Mesothelial cell of epicardium (in vitro differentiated cells): ENCODE results near the gene RSL1D1. TPM values are rescaled to one million over a fixed set of nuclear protein-coding genes. Genes with fewer than 3 reads are reported as not detected.

Experiments
- DNase-seq, 2 experiments: peaks; one replicate each; pipeline ENCODE4 v3.0.0; 2021; ENCODE audit warnings: low spot score in 2 of 2; ENCODE audit not compliant: unreplicated experiment in 2 of 2
- H3K27ac Mint-ChIP-seq: 2 replicates; pipeline ENCODE4 v1.8.0; 2021; ENCODE audit warnings: mixed read lengths
- H3K27me3 Mint-ChIP-seq: 2 replicates; pipeline ENCODE4 v1.8.0; 2021; ENCODE audit warnings: low read depth, mixed read lengths
- H3K36me3 Mint-ChIP-seq: 2 replicates; pipeline ENCODE4 v1.8.0; 2021; ENCODE audit warnings: mixed read lengths
- H3K4me1 Mint-ChIP-seq: 2 replicates; pipeline ENCODE4 v1.8.0; 2021; ENCODE audit warnings: mixed read lengths
- H3K4me3 Mint-ChIP-seq: 2 replicates; pipeline ENCODE4 v1.8.0; 2021; ENCODE audit warnings: mild to moderate bottlenecking, moderate library complexity, mixed read lengths
- H3K9me3 Mint-ChIP-seq: 2 replicates; pipeline ENCODE4 v1.8.0; 2021; ENCODE audit warnings: mixed read lengths
- total RNA-seq: library from RNA; stranded (reverse); gene quantifications from 3 replicates; pipeline ENCODE4 v1.2.1, GENCODE V29; 2021
- TF ChIP-seq, protein P1 (sequence below): fragments of 200-600 bp; sonication (generic); IDR thresholded peaks from one replicate; pipeline ENCODE4 v1.5.0; 2021; ENCODE audit warnings: antibody characterized with exemption; ENCODE audit not compliant: unreplicated experiment

The RSL1D1 gene
- total RNA-seq, 1 donor from 2014 or later = 176 TPM

GRCh38 chr16:11796227-11797165 is 54.8 kb downstream of the RSL1D1 start:
- no peaks in the 10 kb centered on the region for H3K36me3 Mint-ChIP-seq
- H3K4me1 Mint-ChIP-seq = peaks cover 67% of the 10 kb centered on the region
- DNase-seq = peak in 1 of 2 experiments; percentile 40
- peak overlapping the region; percentile 93 for H3K27ac Mint-ChIP-seq
- H3K27me3 Mint-ChIP-seq = no peaks in the 10 kb centered on the region
- TF ChIP-seq, protein P1, sequence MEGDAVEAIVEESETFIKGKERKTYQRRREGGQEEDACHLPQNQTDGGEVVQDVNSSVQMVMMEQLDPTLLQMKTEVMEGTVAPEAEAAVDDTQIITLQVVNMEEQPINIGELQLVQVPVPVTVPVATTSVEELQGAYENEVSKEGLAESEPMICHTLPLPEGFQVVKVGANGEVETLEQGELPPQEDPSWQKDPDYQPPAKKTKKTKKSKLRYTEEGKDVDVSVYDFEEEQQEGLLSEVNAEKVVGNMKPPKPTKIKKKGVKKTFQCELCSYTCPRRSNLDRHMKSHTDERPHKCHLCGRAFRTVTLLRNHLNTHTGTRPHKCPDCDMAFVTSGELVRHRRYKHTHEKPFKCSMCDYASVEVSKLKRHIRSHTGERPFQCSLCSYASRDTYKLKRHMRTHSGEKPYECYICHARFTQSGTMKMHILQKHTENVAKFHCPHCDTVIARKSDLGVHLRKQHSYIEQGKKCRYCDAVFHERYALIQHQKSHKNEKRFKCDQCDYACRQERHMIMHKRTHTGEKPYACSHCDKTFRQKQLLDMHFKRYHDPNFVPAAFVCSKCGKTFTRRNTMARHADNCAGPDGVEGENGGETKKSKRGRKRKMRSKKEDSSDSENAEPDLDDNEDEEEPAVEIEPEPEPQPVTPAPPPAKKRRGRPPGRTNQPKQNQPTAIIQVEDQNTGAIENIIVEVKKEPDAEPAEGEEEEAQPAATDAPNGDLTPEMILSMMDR = no peak
- peak overlapping the region; percentile 86 for H3K4me3 Mint-ChIP-seq
- no peaks in the 10 kb centered on the region for H3K9me3 Mint-ChIP-seq

GRCh38 chr16:11795887-11796226 is 55.5 kb downstream of the RSL1D1 start:
- peaks cover 71% of the 10 kb centered on the region for H3K4me1 Mint-ChIP-seq
- DNase-seq = no peak
- H3K36me3 Mint-ChIP-seq = no peaks in the 10 kb centered on the region

DNA sequence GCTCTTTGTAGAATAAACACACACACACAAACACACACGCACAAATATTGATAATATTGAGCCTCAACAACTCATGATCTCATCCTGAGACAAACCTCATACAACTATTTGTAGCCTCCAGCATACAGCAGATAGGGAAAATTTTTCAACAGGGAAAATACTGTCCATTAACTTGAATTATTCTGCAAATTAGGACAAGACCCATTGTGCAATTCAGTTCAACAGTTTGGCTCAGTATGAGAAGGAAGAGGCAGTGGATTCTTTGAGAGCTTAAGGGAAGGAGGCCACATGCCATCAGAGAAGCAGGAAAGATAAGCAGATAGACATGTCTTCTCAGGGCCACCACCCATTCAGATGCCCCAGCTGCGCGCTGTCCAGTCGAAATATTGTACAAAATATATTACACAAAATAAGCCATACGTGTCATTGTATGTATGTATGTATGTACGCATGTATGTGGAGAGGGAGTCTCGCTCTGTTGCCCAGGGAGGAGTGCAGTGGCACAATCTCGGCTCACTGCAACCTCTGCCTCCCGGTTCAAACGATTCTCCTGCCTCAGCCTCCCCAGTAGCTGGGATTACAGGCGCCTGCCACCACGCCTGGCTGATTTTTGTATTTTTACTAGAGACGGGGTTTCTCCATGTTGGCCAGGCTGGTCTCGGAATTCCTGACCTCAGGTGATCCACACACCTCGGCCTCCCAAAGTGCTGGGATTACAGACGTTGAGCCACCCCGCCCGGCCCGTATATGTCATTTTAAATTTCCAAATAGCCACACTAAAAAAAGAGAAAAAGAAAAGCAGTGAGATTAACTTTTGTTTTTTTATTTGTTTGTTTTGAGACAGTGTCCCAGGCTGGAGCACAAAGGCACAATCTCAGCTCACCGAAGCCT is 56.1 kb downstream of the RSL1D1 start:
- H3K27me3 Mint-ChIP-seq = no peaks in the 10 kb centered on the region
- no peaks in the 10 kb centered on the region for H3K9me3 Mint-ChIP-seq
- H3K4me3 Mint-ChIP-seq = peak overlapping the region; percentile 86
- TF ChIP-seq, protein P1 = no peak
- peaks cover 1% of the 10 kb centered on the region for H3K36me3 Mint-ChIP-seq
- peaks cover 69% of the 10 kb centered on the region for H3K4me1 Mint-ChIP-seq
- no peak for DNase-seq
- H3K27ac Mint-ChIP-seq = peak overlapping the region; percentile 93

More at GRCh38 chr16:11795887-11796226, 55.5 kb downstream of the RSL1D1 start:
- no peaks in the 10 kb centered on the region for H3K27me3 Mint-ChIP-seq
- TF ChIP-seq, protein P1 = no peak
- H3K27ac Mint-ChIP-seq = peak overlapping the region; percentile 93
- no peaks in the 10 kb centered on the region for H3K9me3 Mint-ChIP-seq
- H3K4me3 Mint-ChIP-seq = peak overlapping the region; percentile 86

GRCh38 chr16:11794447-11794846 is 56.9 kb downstream of the RSL1D1 start:
- peaks cover 62% of the 10 kb centered on the region for H3K4me1 Mint-ChIP-seq
- no peak for DNase-seq
- peak overlapping the region; percentile 93 for H3K27ac Mint-ChIP-seq
- peak overlapping the region; percentile 86 for H3K4me3 Mint-ChIP-seq
- no peaks in the 10 kb centered on the region for H3K27me3 Mint-ChIP-seq
- no peaks in the 10 kb centered on the region for H3K9me3 Mint-ChIP-seq
- H3K36me3 Mint-ChIP-seq = peaks cover 4% of the 10 kb centered on the region
- TF ChIP-seq, protein P1 = no peak

DNA sequence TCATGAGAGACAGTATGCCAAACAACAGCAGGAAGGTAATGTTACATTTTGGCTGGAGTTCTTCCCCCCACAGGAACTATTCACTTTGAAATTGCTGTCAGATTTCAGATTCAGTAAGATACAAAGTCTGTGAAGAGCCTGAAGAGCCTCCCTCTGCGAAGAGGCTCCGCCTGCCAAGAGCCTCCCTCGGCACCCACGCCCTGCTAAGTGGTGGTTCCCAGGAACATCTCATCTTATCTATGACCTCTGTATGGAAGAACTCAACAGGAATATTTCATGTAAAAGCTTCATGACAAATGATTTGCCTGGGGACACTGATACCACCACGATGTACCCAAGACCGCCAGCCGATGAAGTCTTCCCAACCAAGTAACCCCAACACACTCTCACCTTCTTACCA is 57.5 kb downstream of the RSL1D1 start:
- Mint-ChIP-seq H3K27ac (peak overlapping the region; percentile 93), H3K4me1 (peaks cover 55% of the 10 kb centered on the region), H3K36me3 (peaks cover 4% of the 10 kb centered on the region), H3K27me3 (no peaks in the 10 kb centered on the region), H3K9me3 (no peaks in the 10 kb centered on the region), H3K4me3 (no peak overlapping the region)
- DNase-seq = no peak
- TF ChIP-seq, protein P1 = no peak
